ENCODE data around the gene YIPF5.

Gene YIPF5

DNA sequence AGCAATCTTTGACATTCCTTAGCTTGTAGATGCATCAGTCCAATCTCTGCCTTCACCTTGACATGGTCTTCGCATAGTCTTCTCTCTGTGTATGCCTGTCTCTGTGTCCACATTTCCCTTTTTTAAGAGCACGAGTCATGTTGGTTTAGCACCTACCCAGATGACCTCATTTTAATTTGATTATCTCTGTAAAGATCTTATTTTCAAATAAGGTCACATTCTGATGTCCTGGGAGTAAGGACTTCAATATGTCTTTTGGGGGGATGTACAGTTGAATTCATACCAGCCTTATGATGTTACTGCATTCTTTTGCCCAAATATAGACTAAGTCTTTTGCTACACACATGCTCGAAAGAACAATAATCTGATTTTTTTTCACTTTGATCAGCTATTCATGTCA, 7.1 kb upstream of the YIPF5 start:
- no peak for DNase-seq

DNA sequence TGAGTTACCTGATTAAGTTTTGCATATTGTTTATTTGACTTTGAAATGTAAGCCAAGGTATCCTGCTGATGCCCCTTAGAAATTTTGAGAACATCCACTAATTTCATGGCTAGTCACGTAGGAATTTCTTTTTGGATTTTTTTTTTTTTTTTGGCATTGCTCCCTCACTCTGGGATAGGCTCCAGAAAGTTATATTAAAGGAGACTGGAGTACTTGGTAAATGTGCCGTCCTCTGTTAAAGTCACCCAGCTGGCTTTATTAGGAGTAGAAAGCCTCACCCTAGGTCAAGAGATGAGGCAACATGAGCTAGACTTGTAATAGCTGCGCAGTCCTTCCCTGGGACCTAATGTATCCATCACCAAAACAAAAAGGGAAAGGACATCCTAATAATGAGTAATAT, 3.3 kb upstream of the YIPF5 start:
- no peak for DNase-seq

DNA sequence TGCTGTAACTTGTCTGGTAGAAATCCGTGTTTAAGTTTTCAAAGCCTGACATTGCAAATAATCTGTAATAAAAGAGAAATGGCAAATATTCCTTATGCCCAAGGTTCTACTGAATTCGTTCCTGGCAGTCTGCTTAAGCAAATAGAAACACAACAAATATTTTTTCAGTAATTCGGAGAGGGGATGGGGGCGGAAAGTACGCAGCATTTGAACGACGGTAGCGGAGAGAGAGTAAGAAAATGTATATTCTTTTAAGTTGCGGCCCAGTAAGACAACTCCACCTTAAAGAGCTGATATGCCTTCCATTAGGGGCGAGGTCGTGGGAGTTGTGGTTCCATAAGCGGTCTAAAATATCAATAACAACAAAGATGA, 569 bp downstream of the YIPF5 start:
- no peak for DNase-seq

DNA sequence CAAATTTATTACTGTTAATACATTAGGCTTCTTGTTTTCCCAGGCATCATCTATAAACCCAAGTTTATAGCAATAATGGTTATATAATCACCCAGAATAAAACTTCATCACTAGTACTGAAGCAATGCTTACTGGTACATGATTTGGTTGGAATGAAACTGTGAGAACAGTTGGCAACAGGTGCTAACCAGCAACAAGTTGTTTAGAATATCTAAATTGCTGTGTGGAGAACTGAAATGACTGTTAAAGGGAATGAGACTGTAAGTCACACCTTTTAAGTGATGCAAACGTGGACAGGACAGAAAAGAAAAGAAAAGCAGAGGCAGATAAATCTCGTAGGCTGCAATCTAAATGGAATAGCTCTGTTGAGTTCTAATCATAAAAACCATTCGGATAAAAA, 2.5 kb downstream of the YIPF5 start:
- no peak for DNase-seq

DNA sequence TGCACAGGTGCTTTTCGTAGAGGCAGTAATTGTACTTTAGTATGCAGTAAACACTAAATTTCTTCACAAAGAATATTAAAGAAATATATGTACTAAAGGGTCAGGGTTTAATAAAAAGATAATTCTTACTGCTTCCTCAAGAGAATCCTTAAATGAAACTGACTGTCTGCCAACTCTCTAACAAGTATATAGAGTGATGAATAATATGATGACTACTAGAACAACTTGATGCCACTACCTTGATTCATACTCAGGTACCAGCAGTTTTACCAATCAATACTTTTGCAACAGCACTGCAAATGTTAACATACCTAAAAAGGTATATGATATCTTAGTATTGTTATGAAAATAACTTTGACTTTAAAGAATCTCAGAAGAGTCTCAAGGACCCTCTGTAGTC, 3.8 kb downstream of the YIPF5 start:
- no peak for DNase-seq

DNA sequence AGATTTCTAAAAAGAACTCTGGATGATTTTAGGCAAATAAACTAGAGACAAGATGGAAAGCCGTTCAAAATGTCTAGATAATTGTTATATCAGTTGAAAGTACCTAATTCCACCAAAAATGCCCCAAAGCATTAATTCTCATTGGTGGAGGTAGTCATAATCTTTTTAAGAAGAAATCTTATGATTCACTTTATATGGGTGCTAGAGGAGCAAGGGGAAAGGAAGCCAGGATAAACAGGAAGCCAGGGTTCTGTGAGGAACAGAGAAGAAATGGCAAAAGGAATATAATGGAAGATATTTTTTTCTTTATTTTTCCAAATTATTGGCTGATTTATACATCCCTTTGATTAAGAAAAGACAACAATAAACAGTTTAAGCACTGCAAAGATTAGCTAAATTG, 7.8 kb downstream of the YIPF5 start:
- DNase-seq, result no peak

DNA sequence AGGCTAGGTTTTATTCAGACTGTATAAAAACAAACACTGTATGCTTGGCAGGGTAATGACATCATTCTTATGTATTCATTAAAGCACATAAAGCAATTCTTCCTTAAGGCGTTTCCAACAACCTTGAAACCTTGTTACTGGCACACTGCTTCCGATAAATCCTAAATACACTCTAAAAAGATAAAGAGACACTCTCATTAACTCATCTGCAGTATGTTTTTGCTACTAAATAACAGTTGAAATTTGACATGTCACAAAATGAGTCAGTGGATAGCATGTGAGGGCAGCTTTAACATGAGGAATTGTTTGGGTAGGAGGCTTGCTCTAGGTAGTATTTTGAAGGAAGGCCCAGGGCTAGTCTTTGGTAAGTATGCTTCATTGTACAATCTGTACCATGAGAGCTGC, 13.7 kb downstream of the YIPF5 start:
- DNase-seq, result no peak

DNA sequence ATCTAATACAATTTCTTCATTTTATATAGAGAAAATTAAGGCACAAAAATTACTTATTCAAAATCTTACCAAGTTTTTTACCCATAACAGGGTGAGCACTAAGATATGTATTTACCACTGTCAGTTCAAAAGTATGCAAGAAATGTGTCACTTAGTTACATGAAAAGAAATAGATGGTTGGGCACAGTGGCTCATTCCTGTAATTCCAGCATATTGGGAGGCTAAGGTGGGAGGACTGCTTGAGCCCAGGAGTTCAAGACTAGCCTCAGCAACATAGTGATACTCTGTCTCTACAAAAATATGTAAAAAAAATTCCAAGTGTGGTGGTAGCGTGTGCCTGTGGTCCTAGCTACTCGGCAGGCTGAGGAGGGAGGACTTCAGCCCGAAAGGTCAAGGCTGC, 19.4 kb downstream of the YIPF5 start:
- no peak for DNase-seq

DNA sequence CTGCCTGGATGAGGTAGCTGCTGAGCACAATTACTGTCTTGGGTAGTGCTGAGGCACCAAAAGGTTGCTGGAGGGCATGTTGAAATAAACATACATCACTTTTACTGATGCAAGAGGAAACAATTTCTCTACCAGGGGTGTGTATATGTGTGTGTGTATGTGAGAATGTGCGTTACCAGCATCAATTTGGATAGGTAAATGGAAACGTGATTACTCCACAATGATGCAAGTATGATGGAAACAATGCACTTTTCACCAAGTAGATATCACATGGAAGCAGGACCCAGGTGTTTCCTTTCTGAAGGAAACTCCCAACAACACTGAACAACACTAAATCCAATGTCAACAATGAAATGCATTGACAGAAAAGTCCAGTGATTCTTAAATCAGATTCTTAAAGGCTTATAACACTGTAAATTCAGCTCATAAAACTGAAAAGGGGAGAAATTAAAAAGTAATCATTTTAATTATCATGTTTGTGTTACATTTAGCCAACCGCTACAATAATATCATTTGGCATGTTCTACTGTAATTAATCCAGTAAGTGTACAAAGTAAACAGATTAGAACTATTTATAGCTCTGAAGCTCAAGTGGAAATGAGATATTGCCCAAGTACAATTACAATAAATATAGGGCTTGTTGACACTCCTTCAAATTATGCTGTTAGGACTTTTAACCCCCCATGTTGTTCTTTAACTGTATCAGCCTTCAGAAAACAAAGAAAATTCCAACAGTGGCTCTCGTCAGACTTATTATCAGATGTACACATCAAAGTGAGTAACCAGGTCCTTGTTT, 25.3 kb downstream of the YIPF5 start:
- DNase-seq, result no peak

DNA sequence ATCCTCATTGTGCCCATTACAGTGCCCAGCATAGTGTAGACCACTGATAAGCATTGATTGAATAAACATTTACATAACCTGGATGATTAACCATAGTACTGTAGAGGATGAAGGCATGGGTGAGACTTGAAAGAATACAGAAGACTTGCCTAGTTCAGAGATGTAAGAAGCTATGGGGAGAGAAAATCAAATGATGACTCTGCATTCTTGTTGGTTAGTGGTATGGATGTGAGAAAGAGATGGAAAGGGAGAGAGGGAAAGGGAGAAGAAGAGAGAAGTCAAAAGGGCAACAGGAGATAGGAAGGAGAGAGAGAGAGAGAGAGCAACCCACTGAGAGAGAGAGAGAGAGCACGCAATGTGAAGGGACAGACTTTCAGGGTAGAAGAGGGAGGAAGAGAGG, 26.8 kb downstream of the YIPF5 start:
- no peak for DNase-seq

DNA sequence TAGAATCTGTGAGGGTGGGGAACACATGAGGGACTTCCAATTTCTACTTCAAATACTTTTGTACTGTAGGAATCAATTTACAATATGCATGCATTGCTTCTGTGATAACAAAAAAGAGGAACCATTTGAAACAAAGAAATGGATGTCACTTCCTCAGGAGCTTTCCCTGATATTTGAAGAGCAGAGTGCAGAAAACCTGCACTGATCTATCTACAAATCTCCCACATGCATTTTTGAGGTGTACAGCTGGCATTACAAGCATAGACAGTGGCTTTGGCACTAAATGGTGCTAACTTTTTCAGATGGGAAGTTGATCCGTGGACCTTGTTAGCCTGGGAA, 27.7 kb downstream of the YIPF5 start:
- no peak for DNase-seq

DNA sequence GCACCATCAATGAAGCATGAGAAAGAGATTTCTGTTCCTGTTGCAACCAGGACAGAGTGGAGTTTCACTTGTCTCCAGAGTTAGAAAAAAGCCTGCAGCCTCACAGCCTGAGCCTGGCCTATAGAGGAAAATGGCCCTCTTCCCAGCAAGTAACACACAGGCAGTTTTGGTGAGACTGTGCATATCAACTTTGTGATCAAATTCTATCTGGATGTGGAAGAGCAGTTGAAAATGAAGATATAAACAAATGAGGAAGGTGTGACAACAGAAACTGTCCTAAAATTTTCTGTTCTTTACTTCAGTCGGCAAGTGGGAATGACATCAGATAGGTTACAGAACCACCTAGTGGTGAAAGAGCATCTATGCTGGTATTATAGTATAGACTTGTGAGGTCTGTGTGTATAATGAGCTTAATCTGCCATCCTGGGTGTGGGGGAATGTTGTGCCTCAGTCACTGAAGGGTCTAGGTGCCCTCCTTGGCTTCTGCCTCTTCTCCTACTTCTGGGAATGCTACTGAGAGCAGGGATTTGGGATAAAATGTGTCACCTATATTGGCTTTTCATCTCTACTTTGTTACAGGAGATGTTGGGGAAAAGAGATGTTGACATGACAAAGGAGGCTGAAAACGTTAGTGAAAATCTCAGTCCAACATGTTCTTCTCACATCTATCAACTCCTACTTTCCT, 28.2 kb downstream of the YIPF5 start:
- DNase-seq, result no peak

DNA sequence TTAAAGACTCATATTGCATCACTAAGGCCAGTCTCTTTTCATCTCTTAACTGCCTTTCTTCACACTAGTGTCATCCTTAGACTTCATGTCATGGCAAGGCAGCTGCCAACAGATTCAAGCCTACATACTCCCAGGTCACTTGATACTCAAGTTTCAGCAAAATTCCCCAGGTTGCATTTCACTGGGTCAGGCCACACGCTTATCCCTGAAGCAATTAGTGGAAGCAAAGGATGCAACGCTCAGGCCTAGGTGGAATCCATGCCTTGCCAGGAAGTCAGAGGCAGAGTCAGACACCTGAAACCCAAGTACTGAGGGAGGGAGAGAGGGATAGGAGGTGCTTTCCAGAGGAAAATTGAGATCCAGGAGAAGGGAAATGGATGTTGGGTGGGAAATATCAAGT, 28.9 kb downstream of the YIPF5 start:
- DNase-seq, result no peak

DNA sequence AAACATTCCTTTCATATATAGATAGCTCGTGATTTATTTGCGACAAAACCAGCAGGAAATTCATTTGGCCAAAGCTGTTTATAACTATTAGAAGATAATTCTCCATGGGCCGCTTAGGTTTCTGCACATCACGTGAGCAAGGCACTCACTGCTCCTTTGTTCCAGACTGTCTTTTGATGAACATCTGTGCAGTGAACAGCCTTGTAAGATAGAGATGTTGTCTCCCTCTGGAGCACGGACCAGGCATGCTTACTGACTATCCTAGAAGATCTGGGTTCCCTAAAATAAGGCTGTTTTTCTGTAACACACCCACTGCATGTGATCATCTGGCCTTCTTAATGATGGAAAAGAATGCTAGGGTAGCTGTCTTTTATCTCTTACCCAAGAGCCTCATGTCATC, 30.9 kb downstream of the YIPF5 start:
- DNase-seq, result no peak

DNA sequence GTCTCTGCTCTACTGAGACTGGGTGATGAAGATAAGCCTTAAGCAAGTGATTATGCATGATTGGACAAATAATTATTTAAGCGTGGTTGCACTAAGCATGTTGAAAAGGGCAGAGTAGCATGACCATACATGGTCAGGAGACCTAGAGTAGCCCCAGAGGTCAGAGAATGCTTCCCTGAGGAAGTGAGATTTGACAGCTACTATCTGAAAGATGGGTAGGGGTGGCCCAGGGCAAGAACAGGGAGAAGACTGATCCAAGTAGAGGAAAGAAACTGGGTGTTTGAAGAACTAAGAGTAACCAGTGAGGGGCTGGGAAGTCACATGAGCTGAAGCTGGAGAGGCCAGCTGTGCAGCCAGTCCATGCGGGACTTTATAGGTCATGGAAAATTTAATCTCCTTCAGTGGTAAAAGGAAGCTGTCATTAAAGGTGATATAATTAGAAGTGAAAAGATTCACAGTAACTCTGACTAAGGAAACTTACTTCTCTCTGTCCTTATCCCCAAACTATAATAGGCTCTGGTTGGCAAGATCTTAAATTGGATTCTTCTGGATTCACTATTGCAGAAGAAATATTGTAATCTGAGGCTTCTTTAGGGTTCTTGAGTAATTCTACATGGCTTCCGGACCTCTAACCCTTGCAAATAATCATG, 35.2 kb downstream of the YIPF5 start:
- no peak for DNase-seq

DNA sequence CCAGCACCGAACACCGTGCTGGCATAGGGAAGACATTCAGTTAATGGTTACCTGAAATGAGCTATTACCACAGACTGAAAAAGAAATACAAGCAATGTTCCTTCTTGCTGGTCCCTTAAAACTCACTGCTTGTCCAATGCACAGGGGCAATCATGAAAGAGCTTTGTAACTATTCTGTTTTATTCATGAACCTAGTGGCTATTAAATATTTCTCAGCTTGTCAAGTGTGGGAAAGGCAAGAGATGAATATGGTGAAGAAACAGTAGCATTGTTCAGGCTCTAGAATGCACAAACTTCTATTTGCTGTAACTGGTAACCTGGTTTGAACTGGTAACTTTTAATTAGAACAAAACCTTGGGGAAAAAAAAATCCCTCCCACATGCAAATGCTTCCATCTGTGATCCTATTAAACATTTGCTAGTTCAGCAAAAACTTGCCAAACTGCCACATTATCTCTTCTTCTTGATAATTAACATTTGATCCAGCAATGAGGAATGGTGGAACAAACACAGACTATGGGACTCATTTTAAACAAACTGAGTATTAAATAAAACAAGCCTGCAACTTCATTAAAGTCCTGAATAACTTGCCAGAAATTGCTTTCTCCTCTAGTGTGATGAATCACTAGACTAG, 36.1 kb downstream of the YIPF5 start:
- no peak for DNase-seq

DNA sequence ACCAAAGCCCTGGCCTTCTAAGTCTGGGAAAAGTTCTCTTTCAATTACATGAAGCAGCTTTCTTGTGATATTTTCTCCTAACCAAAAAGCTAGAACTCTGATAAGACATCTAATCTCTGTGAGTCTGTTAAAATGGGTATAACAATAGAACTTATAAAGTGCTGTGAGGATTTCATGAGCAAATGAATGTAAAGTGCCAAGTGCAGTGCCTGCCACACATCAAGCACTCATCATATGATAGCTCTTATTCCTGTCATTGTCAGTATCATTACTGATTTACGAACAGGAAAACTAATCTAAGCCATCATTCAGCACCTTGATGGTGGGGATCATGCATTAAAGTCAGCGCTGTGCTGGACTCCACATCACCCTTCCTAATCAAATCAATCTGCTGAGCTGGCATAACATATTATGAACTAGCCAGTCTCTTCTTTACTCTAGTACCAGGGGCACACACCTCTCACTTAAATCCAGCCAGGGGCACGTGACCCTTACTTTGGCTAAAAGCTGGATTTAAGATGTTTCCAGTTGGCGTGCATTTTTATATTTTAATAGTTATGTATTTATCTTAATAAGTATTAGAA, 37.3 kb downstream of the YIPF5 start:
- DNase-seq, result no peak

DNA sequence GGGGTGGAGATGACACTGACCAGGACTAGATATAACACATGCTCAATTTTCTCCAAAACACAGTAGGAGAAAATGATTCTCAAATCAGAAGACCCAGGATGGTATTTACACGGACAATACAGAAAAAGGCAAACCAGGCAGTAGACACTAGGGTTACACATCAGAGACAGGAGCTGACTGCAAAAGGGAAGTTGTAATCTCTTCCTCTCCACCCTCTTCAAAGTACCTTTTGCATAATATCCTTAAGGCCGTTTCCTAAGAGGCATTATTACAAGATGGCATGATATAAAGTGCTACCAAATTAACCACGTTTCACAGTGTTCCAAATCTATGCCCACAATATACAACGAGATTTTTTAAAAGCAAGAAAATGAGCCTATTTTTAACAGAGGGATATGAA, 39.2 kb downstream of the YIPF5 start:
- DNase-seq, result no peak

DNA sequence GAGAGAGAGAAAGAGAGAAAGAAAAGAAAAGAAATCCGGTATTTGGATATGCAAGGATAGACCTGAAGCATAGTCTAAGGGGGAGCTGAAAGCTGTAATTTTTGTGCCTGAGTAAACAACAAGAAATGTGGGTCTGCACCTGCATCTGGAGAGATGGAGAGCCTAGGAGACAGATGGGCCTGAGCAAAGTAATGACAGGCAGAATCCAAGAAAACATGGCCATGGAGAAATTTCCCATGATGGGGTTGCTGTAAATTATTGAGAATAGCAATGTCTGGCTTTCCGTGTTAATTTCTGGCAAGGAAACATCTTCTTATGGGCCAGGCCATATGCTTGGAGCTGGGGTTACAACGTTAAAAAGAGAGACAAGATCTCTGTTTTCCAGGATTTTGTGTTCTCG, 40.2 kb downstream of the YIPF5 start:
- no peak for DNase-seq

DNA sequence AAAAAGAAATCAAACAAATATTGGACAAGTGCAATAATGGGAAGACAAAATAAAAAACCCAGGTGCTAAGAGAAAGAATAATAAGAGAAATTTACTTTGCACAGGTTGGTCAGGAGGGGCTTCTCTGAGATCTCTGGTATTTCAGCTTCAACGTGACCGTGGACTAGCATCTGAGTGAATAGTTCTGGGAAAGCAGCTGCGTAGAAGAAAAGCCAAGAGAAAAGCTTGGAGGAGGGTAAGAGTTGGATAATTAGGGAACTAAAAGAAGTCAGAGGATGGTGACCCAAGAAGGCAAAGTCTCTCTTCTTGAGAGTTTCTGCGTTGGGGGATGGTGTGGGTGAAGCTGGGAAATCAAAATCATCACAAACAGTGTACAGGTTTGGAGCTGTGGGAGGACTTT, 41.6 kb downstream of the YIPF5 start:
- no peak for DNase-seq

DNA sequence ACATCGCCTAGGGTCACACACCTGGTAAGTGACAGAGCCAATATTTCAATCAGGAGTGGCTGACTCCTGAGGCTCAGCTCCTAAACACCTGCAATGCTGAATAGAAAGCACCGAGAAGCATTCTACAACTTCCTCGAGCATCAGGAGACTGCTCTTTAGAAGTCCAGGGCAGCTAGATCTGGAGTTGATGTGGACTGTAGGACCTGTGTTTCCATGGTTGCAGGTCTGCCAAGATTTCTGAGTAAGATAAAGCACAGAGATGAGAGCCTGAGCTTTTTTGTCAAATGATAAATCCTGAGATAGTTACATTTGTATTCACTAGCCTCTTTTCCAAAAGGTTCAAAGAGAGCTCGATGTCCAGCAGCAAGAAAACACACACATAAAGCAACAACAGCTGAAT, 43.8 kb downstream of the YIPF5 start:
- no peak for DNase-seq

DNA sequence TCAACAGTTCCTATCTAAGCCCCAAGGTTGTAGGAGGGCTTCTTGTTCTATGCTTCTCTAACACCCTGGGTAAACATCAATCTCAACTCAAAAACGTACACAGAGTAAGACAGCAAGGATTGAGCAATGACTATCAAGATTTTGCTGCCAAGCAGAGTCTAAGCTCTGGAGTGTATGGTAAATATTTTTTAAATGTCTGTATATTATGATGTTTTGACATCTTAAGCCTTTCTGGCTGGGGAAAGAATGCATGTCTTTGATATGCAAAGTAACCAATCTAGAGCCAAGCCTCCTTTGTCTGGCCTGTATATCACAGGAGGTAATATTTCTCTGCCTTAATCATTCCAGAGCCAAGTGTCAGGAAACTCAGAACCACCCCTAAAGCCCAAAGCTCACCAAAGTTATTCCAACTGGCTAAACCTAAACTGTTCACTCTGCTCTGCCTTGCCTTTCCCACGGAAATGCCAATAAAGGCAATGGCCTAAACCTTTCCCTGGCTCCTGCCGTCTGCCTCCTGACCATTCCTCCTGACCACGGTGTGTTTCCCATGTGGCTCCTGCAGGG, 45.2 kb downstream of the YIPF5 start:
- no peak for DNase-seq

DNA sequence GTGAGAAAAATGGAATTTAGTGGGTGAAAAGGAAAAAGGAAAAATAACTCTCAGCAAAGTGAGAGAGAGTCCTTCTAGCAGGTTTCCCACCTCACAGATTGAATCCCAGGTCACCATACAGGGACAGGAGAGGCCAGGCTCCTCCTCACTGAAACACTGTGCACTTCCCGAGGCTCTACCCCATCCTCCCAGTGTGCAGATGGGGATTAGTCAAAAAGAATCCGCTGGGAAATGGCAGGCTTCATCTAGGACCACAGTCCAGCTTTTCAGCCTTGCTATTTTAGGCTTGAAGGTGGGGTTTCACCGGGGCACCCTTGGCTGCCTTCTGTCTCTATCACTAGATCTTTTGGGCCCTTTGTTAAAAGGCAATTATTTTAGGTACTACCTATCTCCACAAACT, 47.8 kb downstream of the YIPF5 start:
- DNase-seq, result no peak

Data from CD4-positive, alpha-beta T cell treated with Interleukin-6 for 4 hours (primary cell).